ENCODE data around the gene DIP2B. TPM values are rescaled to one million over a fixed set of nuclear protein-coding genes. Genes with fewer than 3 reads are reported as not detected.
A peak's percentile ranks its signal among the peaks of the same experiment; 100 is the strongest.

DIP2B gene
- total and polyA plus RNA-seq, 2 experiments from 2014 or later = 5.6 to 17.9 TPM

DNA sequence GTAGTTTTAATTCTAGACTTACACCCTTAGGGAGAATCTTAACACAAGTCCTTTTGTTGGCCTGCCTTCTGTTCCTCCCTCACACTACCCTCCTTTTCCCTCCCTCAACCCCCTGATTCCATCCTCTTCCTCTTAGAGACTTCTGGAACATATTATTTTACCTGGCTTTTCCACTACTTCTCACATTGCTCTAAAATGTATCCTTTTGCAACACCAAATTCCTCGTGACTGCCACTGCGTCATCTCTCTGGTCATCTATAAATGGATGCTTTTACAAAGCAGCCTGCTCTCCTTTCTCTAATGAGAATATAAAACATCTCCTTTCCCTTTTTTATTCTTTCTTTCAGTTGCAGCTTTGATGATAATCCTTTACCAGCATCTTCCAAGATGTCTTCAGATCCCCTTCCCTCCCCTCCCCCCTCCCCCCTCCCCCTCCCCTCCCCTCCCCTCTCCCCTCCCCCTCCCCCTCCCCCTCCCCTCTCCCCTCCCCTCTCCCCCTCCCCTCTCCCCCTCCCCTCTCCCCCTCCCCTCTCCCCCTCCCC lies 93.6 kb downstream of the DIP2B start:
- Histone ChIP-seq H2AFZ (no peak overlapping the region), H3K36me3 (ENCODE audit: low read depth) (no peaks in the 10 kb centered on the region), H3K79me2 (ENCODE audit: insufficient read depth) (peaks cover 69% of the 10 kb centered on the region), H3K27me3 (replicated peaks; ENCODE audit: insufficient read depth) (no peaks in the 10 kb centered on the region), H3K9me2 (ENCODE audit: insufficient read depth) (no peaks in the 10 kb centered on the region), H3K9ac (peak overlapping the region; percentile 60), H3K9me3 (ENCODE audit: low read depth) (no peaks in the 10 kb centered on the region), H3K4me1 (ENCODE audit: insufficient read depth) (peaks cover 26% of the 10 kb centered on the region), H4K20me1 (ENCODE audit: insufficient read depth) (no peaks in the 10 kb centered on the region), H3K4me2 (ENCODE audit: unreplicated experiment) (peak overlapping the region; percentile 79), H3F3A (ENCODE audit: insufficient read depth) (peaks cover 26% of the 10 kb centered on the region), H3K27ac (peak overlapping the region; percentile 84), H3K4me3 (peak overlapping the region; percentile 59)
- in situ Hi-C loops (cut with MboI) = no loop called here
- 38 to 49% methylated on average over 2 of the region's 2 CpGs for WGBS, 2 experiments (ENCODE audit: low coverage in 1 of 2, low lambda C conversion rate in 2 of 2, missing lambda C conversion rate in 2 of 2)
- no peak for TF ChIP-seq EZH2phosphoT487 (IDR thresholded peaks at IDR 0.05; ENCODE audit: insufficient read depth, low read depth)
- TF ChIP-seq EZH2 (IDR thresholded peaks at IDR 0.05; ENCODE audit: insufficient read depth, poor library complexity, severe bottlenecking) = no peak
- peak; percentile 66 for DNase-seq

DNA sequence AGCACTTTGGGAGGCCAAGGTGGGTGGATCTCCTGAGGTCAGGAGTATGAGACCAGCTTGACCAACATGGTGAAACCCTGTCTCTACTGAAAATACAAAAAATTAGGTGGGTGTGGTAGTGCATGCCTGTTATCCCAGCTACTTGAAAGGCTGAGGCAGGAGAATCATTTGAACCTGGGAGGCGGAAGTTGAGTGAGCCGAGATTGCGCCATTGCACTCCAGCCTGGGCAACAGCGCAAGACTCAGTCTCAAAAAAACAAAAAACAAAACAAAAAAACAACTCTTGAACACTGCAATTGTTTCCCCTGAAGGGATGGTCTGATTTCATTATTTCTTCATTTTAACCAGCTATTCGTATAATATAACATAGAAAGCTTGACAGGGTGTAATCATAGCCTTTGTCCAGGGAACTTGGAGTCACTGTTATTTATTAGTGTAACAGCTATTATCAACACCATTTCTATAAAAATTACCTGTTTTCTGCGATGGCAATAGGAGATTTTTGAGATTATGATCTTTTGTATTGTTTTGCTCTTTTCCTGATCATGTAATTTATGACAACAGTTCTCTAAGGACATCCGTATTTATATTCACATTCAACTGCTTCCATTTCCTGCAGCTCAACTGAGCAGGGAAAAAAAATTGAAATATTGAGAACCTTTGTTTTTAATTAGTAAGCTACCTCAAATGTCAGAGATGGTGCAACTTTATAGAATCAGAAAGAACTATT lies 94.7 kb downstream of the DIP2B start:
- H3K36me3 ChIP-seq (ENCODE audit: low read depth) = no peaks in the 10 kb centered on the region
- peaks cover 37% of the 10 kb centered on the region for H3K4me1 ChIP-seq (ENCODE audit: insufficient read depth)
- H3K9ac ChIP-seq = no peak overlapping the region
- H3K9me3 ChIP-seq (ENCODE audit: low read depth) = no peaks in the 10 kb centered on the region
- no peak overlapping the region for H3K4me2 ChIP-seq (ENCODE audit: unreplicated experiment)
- H4K20me1 ChIP-seq (ENCODE audit: insufficient read depth) = no peaks in the 10 kb centered on the region
- no peak overlapping the region for H2AFZ ChIP-seq
- H3K4me3 ChIP-seq = no peak overlapping the region
- H3K79me2 ChIP-seq (ENCODE audit: insufficient read depth) = peaks cover 73% of the 10 kb centered on the region
- TF ChIP-seq EZH2phosphoT487 (IDR thresholded peaks at IDR 0.05; ENCODE audit: insufficient read depth, low read depth) = no peak
- no peak for TF ChIP-seq EZH2 (IDR thresholded peaks at IDR 0.05; ENCODE audit: insufficient read depth, poor library complexity, severe bottlenecking)
- no peak overlapping the region for H3K27ac ChIP-seq
- no peak for DNase-seq
- no peaks in the 10 kb centered on the region for H3K27me3 ChIP-seq (replicated peaks; ENCODE audit: insufficient read depth)
- 91 to 92% methylated on average over 7 of the region's 7 CpGs for WGBS, 2 experiments (ENCODE audit: low coverage in 1 of 2, low lambda C conversion rate in 2 of 2, missing lambda C conversion rate in 2 of 2)
- peaks cover 38% of the 10 kb centered on the region for H3F3A ChIP-seq (ENCODE audit: insufficient read depth)
- H3K9me2 ChIP-seq (ENCODE audit: insufficient read depth) = no peaks in the 10 kb centered on the region
- in situ Hi-C loops (cut with MboI) = no loop called here

DNA sequence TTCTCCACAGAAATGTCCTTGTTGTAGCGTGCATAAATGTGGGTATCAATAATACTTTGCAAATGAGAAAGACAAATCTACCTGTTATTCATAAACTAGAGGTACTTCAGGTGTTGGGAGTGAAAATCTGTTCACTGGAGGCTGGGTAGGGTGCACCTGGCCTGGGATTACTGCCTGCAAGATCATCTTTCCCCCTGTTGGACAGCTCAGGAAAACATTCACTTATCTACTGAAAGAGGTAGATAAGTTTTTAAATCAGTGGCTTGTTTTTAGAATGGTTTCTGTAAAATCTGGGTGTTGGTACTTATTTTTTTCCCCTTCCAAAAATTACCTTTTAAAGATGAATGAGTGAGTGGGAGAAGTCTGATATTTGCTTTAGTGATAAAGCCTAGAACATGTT lies 95.6 kb downstream of the DIP2B start:
- in situ Hi-C loops (cut with MboI) = no loop called here
- no peak overlapping the region for H3K27ac ChIP-seq
- no peaks in the 10 kb centered on the region for H3K36me3 ChIP-seq (ENCODE audit: low read depth)
- no peak for TF ChIP-seq EZH2 (IDR thresholded peaks at IDR 0.05; ENCODE audit: insufficient read depth, poor library complexity, severe bottlenecking)
- TF ChIP-seq EZH2phosphoT487 (IDR thresholded peaks at IDR 0.05; ENCODE audit: insufficient read depth, low read depth) = no peak
- no peaks in the 10 kb centered on the region for H4K20me1 ChIP-seq (ENCODE audit: insufficient read depth)
- peaks cover 73% of the 10 kb centered on the region for H3K79me2 ChIP-seq (ENCODE audit: insufficient read depth)
- peaks cover 38% of the 10 kb centered on the region for H3K4me1 ChIP-seq (ENCODE audit: insufficient read depth)
- H3K27me3 ChIP-seq (replicated peaks; ENCODE audit: insufficient read depth) = no peaks in the 10 kb centered on the region
- DNase-seq = no peak
- WGBS, 2 experiments (ENCODE audit: low coverage in 1 of 2, low lambda C conversion rate in 2 of 2, missing lambda C conversion rate in 2 of 2) = 92 to 100% methylated on average over 1 of the region's 1 CpG
- no peaks in the 10 kb centered on the region for H3K9me2 ChIP-seq (ENCODE audit: insufficient read depth)
- no peak overlapping the region for H3K9ac ChIP-seq
- peaks cover 41% of the 10 kb centered on the region for H3F3A ChIP-seq (ENCODE audit: insufficient read depth)
- H3K4me2 ChIP-seq (ENCODE audit: unreplicated experiment) = no peak overlapping the region
- no peak overlapping the region for H2AFZ ChIP-seq
- H3K9me3 ChIP-seq (ENCODE audit: low read depth) = no peaks in the 10 kb centered on the region
- no peak overlapping the region for H3K4me3 ChIP-seq

DNA sequence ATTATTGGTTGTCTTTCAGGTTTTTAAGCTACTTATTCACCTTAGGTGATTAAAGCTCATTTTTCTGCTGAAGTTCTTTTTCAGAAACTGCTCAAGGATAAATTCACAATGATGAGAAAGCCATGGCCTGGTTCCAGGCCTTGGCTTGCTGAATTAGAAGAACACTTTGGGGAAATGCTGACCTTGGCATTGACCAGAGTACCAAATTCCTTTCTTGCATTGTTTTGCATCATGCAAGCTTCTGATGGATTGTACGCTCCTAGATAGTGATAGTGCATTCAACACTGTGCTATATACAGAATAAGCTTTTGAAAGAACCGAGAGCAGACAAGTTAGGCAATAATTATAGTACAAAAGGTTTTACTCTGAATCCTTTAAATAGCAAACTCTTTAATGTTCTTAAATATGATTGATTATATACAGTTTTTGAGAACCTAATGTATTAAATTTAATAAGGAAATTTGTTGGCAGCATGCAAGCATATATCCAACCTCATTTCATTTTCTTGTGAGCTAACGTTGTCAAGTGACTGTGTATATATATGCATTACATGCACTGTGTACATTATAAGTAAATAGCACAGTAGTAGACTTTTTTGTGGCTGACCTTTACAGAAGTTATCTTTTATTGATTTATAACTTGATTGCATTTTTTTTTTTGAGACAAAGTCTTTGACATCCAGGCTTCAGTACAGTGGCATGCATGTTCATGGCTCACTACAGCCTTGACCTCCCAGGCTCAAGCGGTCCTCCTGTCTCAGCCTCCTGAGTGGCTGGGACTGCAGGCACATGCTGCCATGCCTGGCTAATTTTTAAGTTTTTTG lies 99.2 kb downstream of the DIP2B start:
- peaks cover 27% of the 10 kb centered on the region for H3F3A ChIP-seq (ENCODE audit: insufficient read depth)
- no peaks in the 10 kb centered on the region for H3K27me3 ChIP-seq (replicated peaks; ENCODE audit: insufficient read depth)
- H2AFZ ChIP-seq = no peak overlapping the region
- in situ Hi-C loops (cut with MboI) = no loop called here
- peak; percentile 78 for DNase-seq
- no peaks in the 10 kb centered on the region for H4K20me1 ChIP-seq (ENCODE audit: insufficient read depth)
- H3K9me2 ChIP-seq (ENCODE audit: insufficient read depth) = no peaks in the 10 kb centered on the region
- H3K4me3 ChIP-seq = no peak overlapping the region
- H3K36me3 ChIP-seq (ENCODE audit: low read depth) = no peaks in the 10 kb centered on the region
- peaks cover 23% of the 10 kb centered on the region for H3K4me1 ChIP-seq (ENCODE audit: insufficient read depth)
- H3K4me2 ChIP-seq (ENCODE audit: unreplicated experiment) = peak overlapping the region; percentile 10
- H3K9ac ChIP-seq = no peak overlapping the region
- no peaks in the 10 kb centered on the region for H3K9me3 ChIP-seq (ENCODE audit: low read depth)
- 52 to 54% methylated on average over 4 of the region's 4 CpGs for WGBS, 2 experiments (ENCODE audit: low coverage in 1 of 2, low lambda C conversion rate in 2 of 2, missing lambda C conversion rate in 2 of 2)
- H3K27ac ChIP-seq = peak overlapping the region; percentile 59
- no peak for TF ChIP-seq EZH2phosphoT487 (IDR thresholded peaks at IDR 0.05; ENCODE audit: insufficient read depth, low read depth)
- TF ChIP-seq EZH2 (IDR thresholded peaks at IDR 0.05; ENCODE audit: insufficient read depth, poor library complexity, severe bottlenecking) = no peak
- peaks cover 95% of the 10 kb centered on the region for H3K79me2 ChIP-seq (ENCODE audit: insufficient read depth)

Measured in GM23248 (cell line).